HG03095 (cell line): Measurements from ENCODE around the gene GADD45B.
"Not testable (repeated sequence)": the region's sequence is repeated elsewhere in the genome, so short reads cannot be mapped to it uniquely, and the experiment has no call there.

Experiments used
- ATAC-seq: cut with Tn5 transposase; IDR thresholded peaks from one replicate; pipeline ENCODE4 v1.9.1; 2021; ENCODE audit warnings: moderate library complexity; ENCODE audit not compliant: unreplicated experiment

Gene GADD45B

DNA sequence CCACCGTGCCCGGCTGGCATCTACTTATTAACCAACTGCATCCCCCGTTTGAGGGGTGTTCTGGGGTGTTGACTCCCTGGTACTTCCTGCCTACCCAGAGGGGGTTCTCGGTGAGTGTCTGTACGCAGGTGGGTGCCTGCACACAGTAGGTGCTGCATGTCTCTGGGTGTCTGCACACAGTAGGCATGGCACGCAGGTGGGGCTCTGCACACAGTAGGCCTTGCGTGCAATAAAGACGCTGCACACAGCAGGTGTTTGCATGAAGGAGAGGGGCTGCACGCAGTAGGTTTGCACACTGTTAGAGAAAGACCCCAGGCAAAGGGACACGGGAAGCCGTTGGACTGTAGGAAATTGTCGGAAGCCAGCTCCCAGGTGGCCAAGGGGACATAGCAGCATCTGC, 11.2 kb downstream of the GADD45B start:
- ATAC-seq: no peak

DNA sequence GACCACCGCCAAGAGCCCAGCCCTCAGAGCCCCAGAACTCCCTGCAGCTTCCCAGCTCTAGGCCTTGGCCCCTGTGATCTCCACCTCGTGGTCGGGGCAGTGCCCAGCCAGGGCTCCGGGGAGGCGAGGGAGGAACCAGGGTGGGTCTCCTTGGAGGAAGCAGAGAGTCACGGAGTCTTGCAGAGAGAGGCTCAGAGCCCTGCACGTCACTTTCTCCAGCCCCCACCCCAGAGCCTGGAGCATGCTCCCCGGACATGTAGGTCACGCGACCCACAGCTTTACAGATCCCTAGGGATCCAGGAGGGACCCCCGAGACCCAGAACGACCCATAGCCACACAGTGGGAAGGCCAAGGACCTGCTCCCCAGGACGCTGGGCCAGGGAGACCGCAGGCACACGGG, 11.9 kb downstream of the GADD45B start:
- no peak for ATAC-seq

DNA sequence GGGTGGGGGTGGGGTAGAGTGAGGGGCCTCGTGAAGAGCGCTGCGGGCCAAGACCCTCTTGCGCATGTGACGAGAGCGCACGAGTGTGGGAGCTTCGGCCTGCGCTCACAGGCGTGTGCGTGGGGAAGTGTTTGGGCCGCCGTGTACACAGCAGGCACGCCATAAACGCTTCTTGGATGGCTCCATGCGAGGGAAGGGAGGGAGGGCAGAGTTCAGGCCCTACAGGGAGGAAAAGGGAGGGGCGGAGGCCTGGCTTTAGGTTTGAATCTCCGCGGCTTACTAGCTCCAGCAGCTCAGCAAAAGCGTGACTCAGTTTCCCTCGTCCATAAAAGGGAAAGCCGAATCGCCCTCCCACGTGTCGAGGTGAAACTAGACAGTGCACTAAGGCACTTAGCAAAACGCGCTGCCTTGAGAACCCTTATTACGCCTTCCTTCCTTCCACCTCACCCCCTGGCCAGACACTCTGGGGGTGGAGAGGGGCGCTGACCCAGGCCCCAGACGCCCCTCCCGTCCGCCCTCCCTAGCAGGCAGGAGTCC, 12.5 kb downstream of the GADD45B start:
- no peak for ATAC-seq

DNA sequence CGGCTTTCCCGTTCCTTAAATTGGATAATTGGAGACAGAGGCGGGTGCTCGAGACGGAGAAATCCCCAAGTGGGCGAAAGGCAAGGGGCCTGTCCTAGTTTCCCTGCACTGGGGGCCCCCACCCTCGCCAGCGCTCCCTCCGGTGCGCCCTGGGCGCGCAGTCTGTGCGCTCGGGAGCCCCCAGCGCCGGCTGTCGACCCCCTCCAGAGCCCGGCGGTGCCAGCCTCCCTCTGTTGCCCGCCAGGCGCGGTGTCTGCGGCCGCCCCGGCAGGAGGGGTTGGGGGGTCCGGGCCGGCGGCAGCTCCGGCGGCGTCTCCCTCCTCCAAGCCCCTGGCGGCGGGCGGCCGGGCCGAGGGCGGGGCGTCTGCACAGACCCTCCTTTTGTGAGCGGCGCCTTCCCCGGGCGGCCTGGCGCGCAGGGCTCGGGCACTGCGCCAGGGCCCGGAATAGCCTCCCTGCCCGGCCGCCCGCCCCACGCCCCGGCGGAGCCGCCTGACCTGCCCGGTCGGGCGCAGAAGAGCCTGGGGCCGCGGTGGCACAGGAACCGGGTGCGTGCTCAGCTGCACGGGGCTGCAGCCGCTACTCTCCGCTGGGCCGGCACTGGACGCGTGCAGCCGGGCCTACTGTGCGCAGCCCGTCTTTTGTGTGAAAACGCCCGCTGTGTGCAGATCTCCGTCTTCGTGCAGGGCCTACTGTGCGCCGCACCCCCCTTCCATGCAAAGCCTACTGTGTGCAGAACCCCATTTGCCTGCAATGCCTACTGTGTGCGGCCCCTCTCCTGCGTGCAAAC, 13.2 kb downstream of the GADD45B start:
- ATAC-seq: no peak

DNA sequence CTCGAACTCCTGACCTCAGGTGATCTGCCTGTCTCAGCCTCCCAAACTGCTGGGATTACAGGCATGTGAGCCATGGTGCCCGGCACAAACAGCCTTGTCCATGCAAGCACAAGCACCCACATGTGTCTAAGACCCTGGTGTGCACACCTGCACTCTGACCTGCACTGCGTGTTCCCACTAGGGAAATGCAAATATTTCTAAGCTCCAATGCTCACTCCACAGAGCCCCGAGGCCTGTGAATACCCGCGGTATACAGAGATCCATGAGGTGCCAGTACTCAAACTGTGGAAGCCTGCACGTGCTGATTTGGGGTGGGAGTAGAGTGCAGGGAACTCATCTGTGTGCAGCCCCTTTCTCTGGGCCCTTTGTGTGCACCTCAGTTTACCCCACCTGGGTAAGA, 14.7 kb downstream of the GADD45B start:
- ATAC-seq: no peak

DNA sequence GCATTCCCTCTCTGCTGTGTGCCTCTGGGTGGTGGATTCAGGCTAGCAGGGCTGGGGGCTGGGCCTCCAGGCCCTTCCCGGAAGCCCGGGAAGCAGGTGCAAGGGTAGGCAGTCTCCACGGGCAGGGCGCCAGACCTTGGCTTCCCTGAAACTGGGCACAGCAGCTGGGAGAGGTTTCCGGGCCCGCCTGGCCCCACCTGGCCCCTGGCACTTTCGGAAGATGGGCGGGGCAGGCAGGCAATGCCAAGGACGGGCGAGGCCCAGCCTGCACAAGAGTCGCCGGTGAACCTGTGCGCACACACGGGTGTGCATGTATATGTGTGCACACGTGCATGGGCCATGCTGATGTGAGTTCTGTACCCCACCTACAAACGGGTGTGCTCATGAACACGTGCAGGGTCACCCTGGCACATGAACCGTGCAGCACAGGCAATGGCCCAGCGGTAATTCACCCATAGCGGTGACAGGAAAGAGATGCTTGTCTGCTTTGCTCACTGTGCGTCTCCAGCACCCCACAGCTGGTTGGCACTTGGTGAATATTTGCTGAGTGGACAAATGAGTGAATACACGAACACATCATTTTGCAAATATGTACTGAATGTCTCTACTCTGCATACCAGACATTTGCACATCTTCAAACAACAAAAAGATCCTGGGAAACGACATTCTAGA, 15.3 kb downstream of the GADD45B start:
- ATAC-seq: no peak

DNA sequence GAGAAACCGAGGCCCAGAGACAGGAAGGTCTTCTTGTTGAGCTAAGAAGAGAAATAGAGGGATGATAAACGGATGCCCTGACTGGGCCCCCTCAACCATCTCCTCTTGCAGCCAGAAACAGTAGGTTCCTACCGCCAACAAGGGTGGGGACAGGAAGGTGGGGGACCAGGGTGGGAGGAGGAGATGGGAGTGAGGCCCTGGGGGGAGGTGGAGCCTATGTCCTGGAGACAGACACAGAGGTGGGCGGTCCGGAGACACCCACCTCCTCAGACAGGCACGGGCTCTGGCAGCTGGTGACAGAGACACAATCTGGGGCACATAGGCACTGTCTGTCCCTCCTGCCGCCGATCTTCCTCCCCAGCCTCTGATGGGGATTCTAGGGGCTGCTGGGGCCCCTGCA, 16.9 kb downstream of the GADD45B start:
- ATAC-seq: no peak

DNA sequence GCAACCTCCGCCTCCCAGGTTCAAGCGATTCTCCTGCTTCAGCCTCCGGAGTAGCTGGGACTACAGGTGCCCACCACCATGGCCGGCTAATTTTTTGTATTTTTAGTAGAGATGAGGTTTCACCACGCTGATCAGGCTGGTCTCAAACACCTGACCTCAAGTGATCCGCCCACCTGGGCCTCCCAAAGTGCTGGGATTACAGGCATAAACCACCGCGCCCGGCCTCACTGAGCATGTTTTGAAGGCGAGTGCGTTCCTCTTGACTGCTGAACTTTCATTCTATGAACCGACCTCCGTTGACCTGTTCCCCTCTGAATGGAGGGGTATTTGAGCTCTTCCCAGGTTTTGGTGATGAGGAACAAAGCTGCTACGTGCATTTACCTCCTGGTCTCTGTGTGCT, 17.5 kb downstream of the GADD45B start:
- not testable (repeated sequence) for ATAC-seq

DNA sequence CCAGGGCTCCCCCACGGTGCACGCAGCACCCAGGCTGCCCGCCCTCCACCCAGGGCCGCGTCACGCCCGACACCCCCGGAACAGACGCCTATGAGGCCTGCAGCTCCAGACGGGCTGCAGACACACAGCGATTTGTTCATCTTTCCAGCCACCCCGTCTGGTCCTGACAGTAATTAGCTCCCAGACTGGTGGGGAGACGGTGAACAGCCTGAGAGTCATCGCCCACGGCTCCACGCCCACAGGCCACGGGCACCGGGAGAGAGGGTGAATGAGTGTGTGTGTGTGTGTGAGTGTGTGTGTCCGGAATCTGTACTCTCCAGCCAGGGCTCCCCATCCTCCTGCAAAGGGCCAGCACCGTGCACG, 18.1 kb downstream of the GADD45B start:
- no peak for ATAC-seq

DNA sequence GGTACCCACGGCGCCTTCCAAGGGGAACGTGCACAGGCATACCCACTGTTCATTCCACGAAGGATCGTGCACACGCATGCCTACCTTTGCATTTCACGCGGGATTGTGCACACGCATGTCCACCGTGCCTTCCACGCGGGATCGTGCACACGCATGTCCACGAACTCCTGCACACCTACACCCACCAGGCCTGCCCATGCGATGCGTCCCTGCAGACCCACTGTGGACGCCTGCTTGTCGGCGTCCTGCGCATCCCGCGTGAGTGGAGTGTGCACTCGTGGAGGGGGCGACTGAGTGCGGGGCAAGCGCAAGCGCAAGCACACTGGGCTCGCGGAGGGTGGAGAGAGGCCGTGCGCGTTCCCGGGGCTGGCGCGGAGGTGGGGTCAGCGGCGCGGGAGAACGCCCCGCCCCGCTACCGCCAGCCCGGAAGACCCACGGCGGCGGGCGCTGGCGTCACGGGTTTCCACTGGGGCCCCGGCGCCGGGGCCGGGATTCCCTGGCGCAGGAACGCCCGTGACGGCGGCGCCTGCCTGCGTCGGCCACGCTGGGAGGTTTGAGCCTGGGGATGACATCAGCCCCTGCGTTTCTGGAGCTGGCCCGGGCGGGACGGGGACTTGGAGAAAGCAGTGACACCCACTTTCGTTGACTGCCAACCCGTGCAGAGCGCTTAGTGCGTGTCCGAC, 18.7 kb downstream of the GADD45B start:
- ATAC-seq: no peak

DNA sequence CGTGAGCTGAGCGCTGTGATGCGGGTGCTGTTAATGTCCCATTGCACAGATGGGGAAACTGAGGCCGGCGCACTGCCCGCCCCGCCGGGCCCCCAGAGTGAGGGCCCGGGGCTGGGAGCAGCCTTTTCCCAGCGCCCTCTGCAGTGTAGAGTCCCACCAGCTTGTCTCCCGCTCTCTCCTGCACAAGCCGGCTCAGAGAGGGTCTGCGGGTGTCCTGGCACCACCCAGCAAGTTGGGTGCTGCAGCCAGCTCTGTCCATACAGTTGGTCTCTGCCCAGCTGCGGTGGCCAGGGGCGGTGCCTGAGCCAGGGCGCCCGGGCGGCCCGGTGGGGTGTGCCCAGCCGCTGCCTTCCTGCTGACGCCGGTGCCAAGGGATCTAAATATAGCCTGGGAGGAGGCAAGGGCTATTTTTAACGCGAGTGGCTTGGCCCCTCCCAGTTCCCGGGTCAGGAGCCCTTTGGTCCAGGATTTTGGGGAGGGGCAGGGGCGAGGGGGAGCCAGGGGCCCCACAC, 19.3 kb downstream of the GADD45B start:
- no peak for ATAC-seq

DNA sequence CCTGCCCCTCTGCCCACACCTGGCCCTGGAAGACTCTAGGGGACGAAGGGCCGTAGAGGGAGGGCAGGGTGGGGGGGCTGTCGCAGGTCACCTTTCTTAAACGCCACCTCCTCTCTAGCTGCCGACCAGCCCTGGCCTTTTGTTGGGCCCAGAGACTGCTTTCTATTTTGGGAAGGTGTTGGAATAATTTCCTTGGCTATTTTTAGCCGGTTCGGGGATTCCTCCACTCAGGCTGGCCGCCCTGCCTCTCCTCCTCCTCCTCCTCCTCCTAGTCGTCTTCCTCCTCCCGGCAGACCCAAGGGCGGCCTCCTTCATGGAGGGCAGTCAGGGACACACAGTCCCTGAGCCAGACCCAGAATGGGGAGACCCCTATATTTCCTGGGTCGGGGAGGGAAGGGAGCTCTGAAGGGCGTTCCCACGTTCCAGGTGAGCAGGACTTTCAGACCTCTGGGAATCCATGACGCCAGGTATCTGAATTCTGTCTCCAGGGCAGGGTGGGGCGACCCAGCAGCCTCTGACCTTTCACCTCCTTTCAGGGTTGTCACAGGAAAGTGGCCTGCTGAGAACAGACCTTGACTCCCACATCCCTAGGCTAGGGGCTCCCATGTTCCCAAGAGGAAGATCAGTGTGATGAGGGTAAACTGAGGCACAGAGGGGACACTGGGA, 19.9 kb downstream of the GADD45B start:
- ATAC-seq: no peak

DNA sequence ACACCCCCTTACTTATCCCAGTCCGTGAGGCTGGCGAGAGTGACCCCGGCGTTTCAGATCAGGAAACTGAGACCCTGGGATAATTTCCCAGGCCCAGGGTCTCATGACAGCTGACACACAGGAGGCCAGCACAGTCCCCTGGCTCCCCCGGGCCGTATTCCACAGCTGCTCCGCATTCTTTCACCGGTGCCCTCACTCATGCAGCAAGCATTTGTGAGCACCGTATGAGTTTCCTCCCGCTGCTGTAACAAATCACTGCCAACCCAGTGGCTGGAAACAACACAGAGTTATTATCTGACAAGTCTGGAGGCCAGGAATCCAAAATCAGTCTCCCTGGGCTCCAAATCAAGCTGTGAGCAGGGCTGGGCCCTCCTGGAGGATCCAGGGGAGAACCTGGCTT, 21.3 kb downstream of the GADD45B start:
- no peak for ATAC-seq

DNA sequence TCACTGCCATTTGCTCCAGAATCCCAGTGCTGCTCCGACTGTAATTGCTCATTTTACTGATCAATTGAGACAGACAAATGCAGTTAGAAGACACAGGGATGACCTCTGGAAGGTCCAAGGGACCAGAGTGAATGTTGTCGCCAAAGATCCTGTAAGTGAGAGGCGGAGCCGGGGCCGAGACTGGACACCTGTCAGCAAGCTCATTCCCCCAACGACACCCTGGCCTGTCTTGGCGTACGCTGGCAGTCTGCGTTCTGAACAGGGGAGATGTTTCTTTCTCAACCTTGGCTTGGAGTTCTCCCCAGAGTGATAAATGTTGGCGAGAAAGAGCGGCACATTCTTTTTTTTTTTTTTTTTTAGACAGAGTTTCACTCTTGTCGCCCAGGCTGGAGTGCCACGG, 24.2 kb downstream of the GADD45B start:
- ATAC-seq: no peak

DNA sequence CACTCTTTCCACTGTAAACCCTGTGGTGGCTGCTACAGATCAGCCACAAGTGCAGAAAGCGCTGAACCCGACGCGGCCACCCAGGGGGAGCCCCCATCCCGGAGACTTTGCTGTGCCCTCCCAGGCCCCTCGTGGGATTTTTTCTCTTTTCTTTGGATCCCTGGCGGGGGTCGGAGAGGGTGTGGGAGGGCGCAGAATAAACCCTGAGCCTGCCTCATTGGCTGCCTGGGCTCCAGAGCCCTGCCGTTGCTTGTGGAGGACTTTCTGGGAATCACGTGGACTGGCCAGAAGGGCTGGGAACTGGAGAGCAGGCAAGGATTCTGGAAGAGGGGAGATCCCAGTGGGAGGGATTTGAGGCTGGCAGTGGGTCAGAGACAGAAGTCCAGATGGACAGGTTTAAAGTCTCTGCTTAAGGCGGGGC, 24.9 kb downstream of the GADD45B start:
- no peak for ATAC-seq

DNA sequence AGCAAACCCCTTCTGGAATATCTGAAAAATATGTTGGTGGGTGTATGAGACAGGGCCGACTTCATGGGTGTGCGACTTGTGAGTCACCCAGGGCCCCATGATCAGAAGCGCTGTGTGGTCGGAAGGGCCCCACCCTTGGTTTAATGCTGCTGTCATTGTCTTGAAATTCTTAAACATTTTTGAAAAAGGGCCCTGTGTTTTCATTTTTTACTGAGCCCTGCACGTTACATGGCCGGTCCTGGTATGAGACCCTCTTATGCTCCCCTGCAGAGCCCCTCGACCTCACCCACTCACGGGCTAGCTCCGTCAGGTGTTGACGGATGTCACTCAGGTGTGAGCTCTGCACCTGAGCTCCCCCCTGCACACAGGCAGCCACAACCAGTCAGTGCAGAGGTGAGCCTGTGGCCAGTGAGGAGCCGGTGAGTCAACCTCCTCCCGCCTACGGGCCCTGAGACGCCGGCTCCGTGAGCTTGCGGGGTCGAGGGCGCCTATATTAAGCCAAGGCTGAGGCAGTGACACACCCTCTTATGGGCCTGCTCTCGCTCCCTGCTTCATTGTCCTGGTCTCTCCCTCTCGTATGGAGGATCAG, 27.7 kb downstream of the GADD45B start:
- no peak for ATAC-seq

DNA sequence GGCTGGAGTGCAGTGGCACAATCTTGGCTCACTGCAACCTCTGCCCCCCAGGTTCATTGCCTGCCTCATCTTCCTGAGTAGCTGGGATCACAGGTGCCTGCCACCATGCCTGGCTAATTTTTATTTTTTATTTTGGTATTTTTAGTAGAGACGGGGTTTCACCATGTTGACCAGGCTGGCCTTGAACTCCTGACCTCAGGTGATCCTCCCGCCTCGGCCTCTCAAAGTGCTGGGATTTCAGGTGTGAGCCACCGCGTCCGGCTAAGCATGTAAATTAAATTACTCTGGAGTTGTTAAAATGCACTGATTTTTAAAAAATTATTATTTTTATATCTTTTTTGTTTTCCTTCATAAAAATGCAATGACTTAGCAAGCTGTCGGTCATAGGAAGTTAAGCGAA, 30.7 kb downstream of the GADD45B start:
- ATAC-seq: not testable (repeated sequence)

DNA sequence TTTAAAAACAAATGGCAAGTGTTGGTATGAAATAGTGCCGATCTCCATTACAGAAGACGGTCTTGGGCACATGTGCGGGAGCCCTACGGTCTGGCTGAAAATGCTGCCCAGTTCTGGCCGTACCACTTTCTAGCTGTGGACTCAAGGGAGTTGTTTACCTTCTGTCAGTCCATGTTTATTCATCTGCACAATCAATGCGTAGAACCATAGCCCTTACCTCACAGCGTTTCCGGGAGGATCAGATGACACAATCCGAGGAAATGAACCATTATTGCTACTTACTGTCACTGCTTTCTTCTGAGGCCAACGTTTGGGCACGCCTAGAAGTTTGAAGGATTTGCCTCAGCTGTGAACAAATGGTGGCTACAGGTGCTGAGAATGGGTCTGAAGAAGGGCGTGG, 31.2 kb downstream of the GADD45B start:
- no peak for ATAC-seq

DNA sequence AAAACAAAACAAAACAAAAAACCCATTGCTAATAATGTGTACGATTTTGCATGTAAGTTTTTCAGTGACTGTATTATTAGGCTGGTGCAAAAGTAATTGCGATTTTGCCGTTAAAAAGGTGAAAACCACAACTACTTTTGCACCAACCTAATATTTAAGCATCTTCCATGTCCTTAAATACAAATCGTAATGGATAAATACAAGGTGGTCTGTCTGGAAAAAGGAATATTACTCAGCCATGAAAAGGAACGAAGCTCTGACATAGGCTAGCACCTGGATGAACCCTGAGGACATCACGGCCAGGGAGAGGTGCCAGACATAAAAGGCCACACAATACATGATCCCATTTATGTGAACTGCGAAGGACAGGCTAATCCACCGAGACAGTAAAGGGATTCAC, 33.2 kb downstream of the GADD45B start:
- no peak for ATAC-seq

DNA sequence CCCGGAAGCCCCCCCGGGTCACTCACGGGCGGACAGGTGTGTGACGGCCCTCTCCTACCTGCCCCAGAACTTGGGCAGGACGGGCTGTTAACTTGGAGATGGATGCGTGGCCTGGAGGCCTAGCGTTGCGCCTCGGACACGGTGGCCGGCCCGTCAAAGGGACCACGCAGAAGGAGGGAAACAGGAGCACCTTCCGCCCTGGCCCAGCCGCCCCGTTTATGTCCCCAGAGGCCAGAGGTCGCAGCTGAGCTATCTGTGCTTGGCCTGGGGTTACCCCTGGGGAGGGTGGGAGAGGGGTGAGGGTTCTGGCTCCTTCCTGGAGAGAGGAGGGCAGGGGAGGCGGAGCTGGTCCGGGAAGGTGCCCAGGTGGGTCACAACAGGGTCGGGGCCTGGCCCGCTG, 35.6 kb downstream of the GADD45B start:
- ATAC-seq: no peak

DNA sequence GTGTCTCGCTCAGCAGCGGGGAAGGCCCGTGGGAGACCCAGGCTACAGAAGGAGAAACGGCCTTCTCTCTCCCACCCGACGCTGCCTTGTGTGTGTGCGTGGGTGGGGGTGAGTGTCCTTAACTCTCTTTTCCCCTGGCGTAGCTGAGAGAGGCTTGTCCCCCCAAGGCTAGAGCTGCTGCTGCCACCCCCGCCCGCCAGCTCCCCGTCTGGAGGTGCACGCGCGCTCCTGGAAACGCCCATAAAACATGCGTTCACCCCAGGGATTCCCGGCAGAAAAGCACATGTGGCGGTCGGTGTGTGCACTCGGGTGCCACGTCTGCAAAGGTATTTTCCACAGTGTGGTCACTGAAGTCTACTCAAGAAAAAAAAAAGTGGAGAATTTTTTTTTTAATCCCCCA, 36.1 kb downstream of the GADD45B start:
- no peak for ATAC-seq
